ENCODE measurements around the gene LDLRAD3. TPM values are rescaled to one million over a fixed set of nuclear protein-coding genes. Genes with fewer than 3 reads are reported as not detected.

The LDLRAD3 gene
- total RNA-seq, 1 experiment from 2014 or later = 12.1 TPM

GRCh38 chr11:36053862-36054261, 110.0 kb downstream of the LDLRAD3 start:
- no peak overlapping the region for H3K9ac ChIP-seq (ENCODE audit: extremely low read depth, insufficient read length, low read length)
- no peaks in the 10 kb centered on the region for H3K4me1 ChIP-seq (ENCODE audit: insufficient read depth, low read length)
- Mint-ChIP-seq H3K27me3 (ENCODE audit: low read depth) (no peaks in the 10 kb centered on the region), H3K9me3 (peaks cover 3 to 4% of the 10 kb centered on the region in 2 experiments; a peak in 3 of 5 replicates), H3K4me3 (no peak overlapping the region), H3K27ac (no peak overlapping the region), H3K36me3 (ENCODE audit: insufficient read depth in 1 of 3, low read depth in 3 of 3) (peaks cover 4 to 12% (median 4%) of the 10 kb centered on the region in 3 experiments; a peak in 4 of 7 replicates), H3K4me1 (peaks cover 40 to 41% of the 10 kb centered on the region in 2 experiments)
- no peaks in the 10 kb centered on the region for H3K79me2 ChIP-seq (ENCODE audit: insufficient read depth, low read length)
- H3K56ac ChIP-seq (ENCODE audit: insufficient read length, low read depth, low read length) = no peak overlapping the region
- no peak overlapping the region for H2BK12ac ChIP-seq (ENCODE audit: insufficient read length, low read depth, low read length)
- no peak overlapping the region for H4K91ac ChIP-seq (ENCODE audit: insufficient read length, low read depth, low read length)
- no peak overlapping the region for H3K14ac ChIP-seq (ENCODE audit: insufficient read depth, low read length)
- no peak overlapping the region for H3T11ph ChIP-seq (ENCODE audit: low read length)
- H3K4ac ChIP-seq (ENCODE audit: low read depth, low read length) = no peak overlapping the region
- no peak overlapping the region for H2AFZ ChIP-seq (ENCODE audit: low read length)
- no CpG with 5 or more reads among the region's 3 CpGs for WGBS (ENCODE audit: extremely low coverage, insufficient read length, low lambda C conversion rate)
- no peaks in the 10 kb centered on the region for H3K79me1 ChIP-seq (ENCODE audit: insufficient read depth, low read depth, low read length, poor library complexity, severe bottlenecking)
- DNase-seq = no peak
- H3K23ac ChIP-seq (ENCODE audit: insufficient read length, low read depth, low read length) = no peak overlapping the region
- H2AK5ac ChIP-seq (ENCODE audit: insufficient read length, low read length) = no peak overlapping the region
- H2BK5ac ChIP-seq (ENCODE audit: insufficient read length, low read length) = no peak overlapping the region
- H3K18ac ChIP-seq (ENCODE audit: insufficient read length, low read depth, low read length) = no peak overlapping the region
- no peak overlapping the region for H4K8ac ChIP-seq (replicated peaks; ENCODE audit: insufficient read length, low read depth, low read length)
- no peak overlapping the region for H2BK15ac ChIP-seq (ENCODE audit: low read depth, low read length)
- H3K27ac ChIP-seq (ENCODE audit: insufficient read length, low read depth, low read length) = no peak overlapping the region
- no peak overlapping the region for H2BK20ac ChIP-seq (ENCODE audit: low read depth, low read length, poor library complexity, severe bottlenecking)
- H3K23me2 ChIP-seq (ENCODE audit: insufficient read length, low read depth, low read length, poor library complexity, severe bottlenecking) = no peaks in the 10 kb centered on the region
- no peaks in the 10 kb centered on the region for H3K27me3 ChIP-seq (ENCODE audit: insufficient read depth, low read length)
- no peak overlapping the region for H3K4me2 ChIP-seq (ENCODE audit: insufficient read depth, insufficient read length, low read length)
- no peak overlapping the region for H2BK120ac ChIP-seq (ENCODE audit: low read depth, low read length, poor library complexity, severe bottlenecking)
- H4K5ac ChIP-seq (ENCODE audit: insufficient read length, low read depth, low read length) = no peak overlapping the region
- no peaks in the 10 kb centered on the region for H4K20me1 ChIP-seq (ENCODE audit: control insufficient read depth, insufficient read depth, insufficient read length)
- no peak for TF ChIP-seq CTCF (conservative IDR thresholded peaks at IDR 0.05)
- no peaks in the 10 kb centered on the region for H3K9me3 ChIP-seq (ENCODE audit: control insufficient read depth, low read depth, low read length)
